Lung microvascular endothelial cell (primary cell): Measurements from ENCODE around the gene KCNF1. TPM values are rescaled to one million over a fixed set of nuclear protein-coding genes. Genes with fewer than 3 reads are reported as not detected.
"Not testable (repeated sequence)": the region's sequence is repeated elsewhere in the genome, so short reads cannot be mapped to it uniquely, and the experiment has no call there.

Experiments
- DNase-seq, 2 donors: peaks; one replicate each; pipeline versions ENCODE4 v3.0.0 to v3.0.0-alpha.2; 2010; ENCODE audit warnings: low read depth in 2 of 2
- total RNA-seq: library from RNA; depleted of rRNA; stranded (reverse); fragments of >200 nt; gene quantifications from 2 replicates; pipeline ENCODE4 v1.2.1, GENCODE V29; 2014

Gene KCNF1
- total RNA-seq, 1 donor from 2014 or later, result 4.0 TPM

- DNase-seq, result peak; percentile 96 to 98
Observed at GRCh38 chr2:10935953-10936942, 24.5 kb downstream of the KCNF1 start.

- no peak for DNase-seq
Observed at GRCh38 chr2:10939058-10939457, 27.3 kb downstream of the KCNF1 start.

GRCh38 chr2:10940596-10940995, 28.9 kb downstream of the KCNF1 start:
- DNase-seq, result peak in 1 of 2 donors; percentile 53

GRCh38 chr2:10941383-10941782, 29.6 kb downstream of the KCNF1 start:
- no peak for DNase-seq

GRCh38 chr2:10944799-10945198, 33.1 kb downstream of the KCNF1 start:
- DNase-seq, result no peak

- no peak for DNase-seq
Observed at GRCh38 chr2:10946394-10946793, 34.7 kb downstream of the KCNF1 start.

- peak; percentile 32 to 38 for DNase-seq
Observed at GRCh38 chr2:10947005-10947440, 35.3 kb downstream of the KCNF1 start.

GRCh38 chr2:10947446-10948187, 35.9 kb downstream of the KCNF1 start:
- no peak for DNase-seq

GRCh38 chr2:10948188-10948564, 36.4 kb downstream of the KCNF1 start:
- DNase-seq, result no peak

- no peak for DNase-seq
Observed at GRCh38 chr2:10948606-10949230, 37.0 kb downstream of the KCNF1 start.

- DNase-seq, result no peak
Observed at GRCh38 chr2:10949835-10950234, 38.1 kb downstream of the KCNF1 start.

GRCh38 chr2:10951558-10952414, 40.1 kb downstream of the KCNF1 start:
- DNase-seq, result no peak

GRCh38 chr2:10954416-10954815, 42.7 kb downstream of the KCNF1 start:
- DNase-seq, result no peak

GRCh38 chr2:10954856-10955818, 43.4 kb downstream of the KCNF1 start:
- no peak for DNase-seq

GRCh38 chr2:10956006-10956790, 44.5 kb downstream of the KCNF1 start:
- DNase-seq, result no peak

- no peak for DNase-seq
Observed at GRCh38 chr2:10957391-10957790, 45.7 kb downstream of the KCNF1 start.

- DNase-seq, result not testable (repeated sequence)
Observed at GRCh38 chr2:10958452-10958851, 46.7 kb downstream of the KCNF1 start.

- no peak for DNase-seq
Observed at GRCh38 chr2:10960606-10961489, 49.1 kb downstream of the KCNF1 start.
